DMS 273 treated with DMSO at 0.1 percent for 48 hours (cell line): ENCODE results near the gene GALNT6.
"Not testable (repeated sequence)": the region's sequence is repeated elsewhere in the genome, so short reads cannot be mapped to it uniquely, and the experiment has no call there.

Source experiments
- DNase-seq: peaks from one replicate; lab custom pipeline; 2025; lab: John Stamatoyannopoulos, UW

Gene GALNT6

DNA sequence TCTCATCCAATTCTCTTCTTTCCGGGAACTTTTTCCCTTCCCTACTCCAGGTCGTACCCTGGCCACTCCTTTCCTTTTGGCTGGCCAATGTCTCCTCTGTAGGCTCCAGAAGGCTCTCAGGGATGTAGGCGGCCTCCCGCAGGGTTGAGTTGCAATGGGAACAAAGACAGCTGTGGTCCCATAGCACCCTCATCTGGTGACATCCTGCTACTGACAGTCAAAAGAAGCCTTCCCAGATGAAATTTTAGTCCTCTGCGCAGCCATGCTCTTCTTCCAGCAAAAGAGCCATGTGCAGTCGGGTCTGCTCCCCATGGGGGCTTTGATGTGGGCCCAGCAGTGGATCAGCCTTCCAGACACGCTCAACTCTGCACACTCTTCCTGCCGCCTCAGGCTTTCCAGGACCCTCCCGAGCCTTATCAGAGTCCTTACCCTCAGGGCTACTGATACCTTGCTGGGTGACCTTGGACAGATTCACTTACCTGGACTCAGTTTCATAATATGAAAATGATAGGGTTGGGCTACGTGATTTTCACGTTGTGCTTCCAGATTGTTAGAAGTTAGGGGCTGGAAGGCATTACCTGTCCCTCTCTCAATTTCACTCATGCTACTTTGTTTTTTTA lies 39.2 kb downstream of the GALNT6 start:
- no peak for DNase-seq

DNA sequence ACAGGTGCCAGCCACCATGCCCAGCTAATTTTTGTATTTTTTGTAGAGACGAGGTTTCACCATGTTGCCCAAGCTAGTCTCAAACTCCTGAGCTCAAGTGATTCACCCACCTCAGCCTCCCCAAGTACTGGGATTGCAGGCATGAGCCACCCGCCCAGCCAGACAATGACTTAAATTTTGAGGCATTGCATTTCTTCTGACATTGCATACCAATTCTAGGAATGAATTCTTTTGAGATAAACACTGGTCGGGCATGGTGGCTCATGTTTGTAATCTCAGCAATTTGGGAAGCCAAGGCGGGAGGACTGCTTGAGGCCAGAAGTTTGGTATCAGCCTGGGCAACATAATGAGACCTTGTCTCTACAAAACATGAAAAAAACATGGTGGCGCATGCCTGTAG lies 42.2 kb downstream of the GALNT6 start:
- DNase-seq: no peak

DNA sequence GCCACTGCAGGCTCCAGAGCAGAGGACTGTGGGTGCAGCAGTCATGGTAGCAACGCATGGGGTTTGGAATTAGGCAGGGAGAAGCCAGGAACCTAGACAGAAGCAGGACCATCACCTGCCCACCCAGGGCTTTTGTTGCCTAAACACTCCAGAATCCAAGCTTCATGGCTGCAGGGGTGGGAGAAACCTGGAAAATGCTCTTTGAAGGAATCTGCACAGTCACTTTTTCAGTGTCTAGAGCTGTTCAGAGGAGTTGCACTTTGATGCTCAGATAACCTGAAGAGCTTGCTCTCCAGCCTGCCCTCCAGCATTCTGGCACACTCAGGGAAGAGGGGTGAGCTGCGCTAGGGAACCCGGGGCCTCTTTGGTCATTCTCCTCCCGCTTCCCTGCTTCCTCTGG lies 43.1 kb downstream of the GALNT6 start:
- DNase-seq: no peak

DNA sequence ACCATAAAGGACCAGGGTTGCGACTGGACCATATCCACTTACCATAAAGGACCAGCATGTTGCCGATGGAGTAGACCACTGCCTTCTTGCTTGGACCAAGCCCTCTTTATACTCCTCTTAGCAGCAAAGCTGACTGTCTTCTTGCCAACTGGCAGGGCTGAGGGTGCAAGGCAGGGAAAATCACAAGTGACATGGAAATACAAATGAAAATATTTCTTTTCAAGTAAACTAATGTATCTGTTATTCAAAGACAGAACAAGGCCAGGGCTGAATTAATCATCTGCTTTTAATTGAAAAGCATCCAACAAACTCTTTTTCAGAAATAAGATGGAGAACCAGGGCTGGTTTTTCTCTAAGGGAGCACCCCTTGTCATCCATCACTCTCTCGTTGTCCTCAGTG lies 44.6 kb downstream of the GALNT6 start, which contains the start of gene CELA1:
Gene CELA1 (minus strand): TSS at position 99 of the 400 bp plus-strand sequence. CDS start 41 bp downstream, at position 58.
- DNase-seq: no peak

DNA sequence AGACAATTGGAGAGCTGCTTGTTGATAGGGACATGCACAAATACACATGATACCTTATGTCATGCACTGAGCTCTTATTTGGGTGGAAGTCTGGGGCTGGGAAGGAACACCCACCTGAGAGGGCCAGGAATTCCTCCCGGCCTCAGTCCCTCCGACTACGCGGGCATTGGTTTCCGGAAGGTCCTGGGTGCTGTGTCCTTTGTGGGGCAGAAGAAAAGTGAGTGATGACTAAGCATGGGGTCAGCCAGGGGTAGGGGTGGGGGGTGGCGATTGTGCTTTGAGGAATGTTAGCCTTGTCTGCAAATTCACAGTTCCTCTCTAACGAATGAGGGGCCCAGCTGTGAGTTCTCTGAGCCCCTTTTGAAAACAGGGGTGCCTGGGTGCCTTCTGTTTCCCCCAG lies 45.5 kb downstream of the GALNT6 start:
- DNase-seq: no peak

DNA sequence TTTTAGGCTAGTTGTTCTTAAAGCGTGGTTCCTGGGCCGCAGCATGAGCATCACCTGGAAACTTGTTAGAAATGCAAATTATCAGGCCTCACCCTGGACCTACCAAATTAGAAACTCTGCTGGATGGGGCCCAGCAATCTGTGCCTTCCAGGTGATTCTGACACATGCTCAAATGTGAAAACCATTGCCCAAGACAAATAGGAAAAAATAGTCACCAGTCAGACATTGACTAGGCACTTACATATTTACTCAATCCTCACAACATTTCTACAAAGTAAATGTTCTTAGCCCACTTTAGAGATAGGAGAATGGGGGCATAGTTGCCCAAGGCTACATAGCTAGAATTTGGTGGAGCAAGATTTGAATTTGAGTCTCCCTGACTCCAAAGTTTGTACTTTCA lies 48.0 kb downstream of the GALNT6 start:
- no peak for DNase-seq

DNA sequence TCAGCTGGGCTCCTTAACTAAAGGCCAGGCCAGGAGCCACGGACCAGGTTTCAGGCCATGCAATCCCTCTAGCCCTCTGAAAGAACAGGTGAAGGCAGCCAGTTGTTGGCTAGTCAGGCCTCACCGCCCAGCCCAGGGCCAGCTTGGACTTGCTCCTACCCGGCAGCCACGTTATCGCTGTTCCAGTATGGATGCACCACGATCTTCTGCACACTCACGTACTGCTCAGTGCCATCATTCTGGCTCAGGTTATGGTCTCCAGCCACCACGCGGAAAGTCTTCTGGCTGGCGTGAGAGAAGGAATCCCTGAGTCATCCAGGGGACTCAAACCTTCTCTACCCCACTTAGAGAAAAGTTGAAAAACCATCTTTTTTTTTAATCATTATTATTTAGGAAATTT lies 48.8 kb downstream of the GALNT6 start:
- no peak for DNase-seq

DNA sequence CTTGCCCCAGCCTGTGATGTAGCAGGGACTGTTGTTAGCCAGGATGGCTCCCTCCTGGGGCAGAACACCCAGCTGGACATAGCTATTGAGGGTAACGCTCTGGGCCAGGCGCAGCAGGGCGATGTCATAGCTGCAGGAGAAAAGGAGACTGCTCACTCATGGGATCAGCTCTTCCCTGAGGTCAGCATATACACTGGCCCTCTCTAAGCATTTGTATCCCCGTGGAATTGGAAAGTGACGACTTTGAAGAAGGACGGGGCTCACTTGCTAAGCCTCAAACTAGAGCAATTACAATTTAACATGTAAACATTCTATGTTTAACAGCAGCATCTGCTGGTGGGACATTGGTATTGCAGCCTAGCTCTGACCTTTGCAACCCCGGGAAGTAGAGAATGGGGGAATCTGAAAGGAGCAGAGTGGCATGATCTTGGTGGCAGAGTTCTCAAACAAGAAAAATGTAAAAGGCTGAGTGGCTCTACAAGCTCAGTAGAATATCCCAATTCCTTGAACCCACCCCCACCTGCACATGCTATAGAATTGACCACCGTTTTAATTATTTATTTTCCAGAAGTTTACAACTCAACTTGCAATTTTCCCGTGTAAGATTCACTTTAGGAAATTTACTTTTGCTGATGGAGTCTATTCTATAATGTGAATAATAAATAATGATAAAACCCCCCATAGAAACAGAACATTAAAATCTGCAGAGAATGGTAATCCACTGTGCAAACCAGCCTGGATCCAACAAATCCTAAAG lies 49.8 kb downstream of the GALNT6 start:
- no peak for DNase-seq

DNA sequence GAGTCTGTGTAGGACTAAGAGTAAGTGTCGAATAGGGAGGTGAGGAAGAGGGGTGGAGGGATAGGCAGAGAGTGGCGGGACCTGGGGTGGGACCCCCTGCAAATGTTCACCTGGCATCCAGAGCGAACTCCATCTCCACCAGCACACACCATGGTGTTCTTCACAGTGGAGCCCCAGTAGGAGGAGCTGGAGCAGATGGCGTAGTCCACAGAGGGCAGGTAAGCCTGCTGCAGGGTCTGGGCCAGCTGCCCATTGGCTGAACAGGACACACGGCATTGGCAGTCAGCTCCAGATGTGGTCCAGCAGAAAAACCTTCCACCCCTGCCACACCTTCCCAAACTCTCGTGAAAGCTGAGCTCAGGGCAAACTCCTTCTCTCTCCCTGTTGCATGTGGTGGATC lies 51.5 kb downstream of the GALNT6 start:
- DNase-seq: no peak

DNA sequence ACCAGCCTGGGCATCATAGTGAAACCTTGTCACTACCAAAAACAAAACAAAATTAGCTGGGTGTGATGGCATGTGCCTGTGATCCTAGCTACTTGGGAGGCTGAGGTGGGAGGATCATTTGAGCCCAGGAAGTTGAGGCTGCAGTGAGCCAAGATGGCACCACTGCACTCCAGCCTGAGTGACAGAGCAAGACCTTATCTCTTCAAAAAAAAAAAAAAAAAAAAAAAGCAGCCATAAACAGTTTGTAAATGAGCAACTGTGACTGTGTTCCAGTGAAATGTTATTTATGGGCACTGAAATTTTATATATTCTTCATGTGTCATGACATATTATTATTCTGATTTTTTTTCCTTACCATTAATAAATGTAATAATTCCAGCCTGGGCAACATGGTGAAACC lies 53.9 kb downstream of the GALNT6 start:
- not testable (repeated sequence) for DNase-seq

DNA sequence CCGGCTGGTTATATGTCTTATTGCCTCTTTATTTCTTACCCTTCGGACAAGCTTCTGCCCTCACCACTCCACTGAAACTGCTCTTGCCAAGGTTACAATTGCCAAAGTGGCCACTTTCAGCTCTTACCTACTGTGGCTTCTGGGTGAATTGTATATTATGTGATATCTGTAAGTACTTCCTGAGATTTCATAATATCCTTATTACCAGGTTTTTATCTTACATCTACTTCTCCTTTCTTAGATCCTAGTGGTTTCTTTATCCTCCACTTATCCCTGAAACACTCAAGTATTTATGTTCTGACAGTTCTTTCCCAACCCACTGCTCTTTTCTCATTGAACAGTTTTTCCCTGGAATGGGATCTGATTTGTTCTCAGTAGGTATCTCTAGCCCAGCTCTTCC lies 55.3 kb downstream of the GALNT6 start:
- no peak for DNase-seq

DNA sequence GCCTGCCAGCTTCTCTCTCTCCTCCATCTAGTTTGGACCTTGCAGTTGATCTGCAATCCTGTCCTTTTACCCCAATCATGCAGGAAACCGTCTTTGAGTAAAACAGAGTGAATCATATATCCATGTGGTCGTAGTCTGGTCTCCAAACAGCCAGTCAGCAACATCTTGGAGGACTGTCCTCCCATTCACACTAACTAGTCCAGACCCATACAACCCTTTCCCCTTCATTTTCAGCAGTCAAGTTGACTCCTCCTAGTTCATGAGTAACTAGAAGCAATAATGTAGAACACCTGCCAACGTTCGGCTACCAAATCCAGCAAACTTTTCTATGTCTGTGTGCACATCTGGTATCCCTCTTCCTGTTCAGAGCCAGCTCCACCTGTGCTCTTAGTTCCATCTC lies 56.4 kb downstream of the GALNT6 start:
- no peak for DNase-seq

DNA sequence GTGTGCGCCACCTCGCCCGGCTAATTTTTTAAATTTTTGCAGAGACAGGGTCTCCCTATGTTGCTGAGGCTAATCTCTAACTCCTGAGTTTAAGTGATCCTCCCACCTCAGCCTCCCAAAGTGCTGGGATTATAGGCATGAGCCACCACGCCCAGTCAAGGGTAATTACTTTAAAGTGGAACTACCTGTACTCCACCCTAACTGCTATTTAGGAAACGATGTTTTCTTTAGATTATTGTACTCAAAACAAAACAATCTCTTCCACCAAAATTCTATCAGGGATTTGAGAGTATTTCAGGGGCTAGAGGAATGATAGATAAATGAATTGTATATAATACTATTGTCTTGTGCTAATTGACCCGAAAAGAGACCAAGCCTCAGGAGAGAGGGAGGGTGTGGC lies 57.7 kb downstream of the GALNT6 start:
- no peak for DNase-seq

DNA sequence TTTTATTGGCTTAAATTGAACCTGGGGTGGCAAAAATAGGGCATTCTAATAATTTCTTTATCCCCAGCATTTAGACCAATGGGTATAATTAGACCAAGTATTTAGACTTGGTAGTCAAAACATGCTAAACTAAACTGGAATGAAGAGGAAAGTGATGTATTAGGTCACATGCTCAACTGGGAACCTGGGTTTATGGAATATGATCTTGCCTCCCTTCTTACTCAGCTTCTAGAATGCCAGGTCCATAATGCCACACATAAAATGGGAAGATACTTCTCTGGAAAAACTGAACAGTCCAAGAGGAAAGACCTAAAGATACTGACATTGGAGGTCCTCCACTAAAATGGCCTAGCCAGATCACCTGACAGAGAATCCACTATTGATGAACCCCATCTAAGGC lies 61.0 kb downstream of the GALNT6 start:
- no peak for DNase-seq

DNA sequence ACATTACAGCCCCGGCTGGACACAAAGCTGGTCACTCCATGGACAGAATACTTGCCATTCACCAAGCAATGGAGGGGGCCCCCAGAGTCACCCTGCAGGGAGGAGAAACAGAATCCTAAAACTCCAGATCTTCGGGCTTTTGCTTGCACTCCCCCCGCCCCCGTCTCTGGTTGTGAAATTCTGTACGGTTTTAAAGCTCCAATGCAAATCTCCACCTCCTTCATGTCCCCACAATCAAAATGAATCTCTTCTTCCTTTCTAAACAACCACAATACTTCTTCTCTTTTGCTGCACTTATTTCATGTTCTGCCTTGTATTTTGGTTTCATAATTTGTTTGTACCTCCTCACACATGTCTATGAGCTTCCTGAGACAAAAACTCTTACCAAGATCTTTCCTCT lies 61.5 kb downstream of the GALNT6 start:
- no peak for DNase-seq

DNA sequence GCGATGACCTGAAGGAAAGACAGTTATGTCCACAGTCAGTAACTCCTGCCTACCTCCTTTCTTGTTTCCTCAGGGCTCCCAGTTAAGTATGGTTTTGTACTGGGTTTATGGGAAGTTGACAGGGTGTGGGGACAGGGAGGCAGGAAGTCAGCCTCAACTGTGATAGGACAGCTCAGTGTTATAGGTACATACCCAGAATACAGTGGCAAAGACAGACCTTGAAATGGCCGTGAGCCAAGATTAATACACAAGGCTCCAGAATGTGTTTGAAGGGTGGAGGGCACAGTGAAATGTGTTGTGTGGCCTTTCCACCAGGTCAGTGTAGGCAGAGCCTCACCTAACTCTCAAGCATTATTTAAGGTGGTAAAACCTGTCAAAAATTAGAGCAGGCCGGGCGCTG lies 62.6 kb downstream of the GALNT6 start:
- DNase-seq: no peak

DNA sequence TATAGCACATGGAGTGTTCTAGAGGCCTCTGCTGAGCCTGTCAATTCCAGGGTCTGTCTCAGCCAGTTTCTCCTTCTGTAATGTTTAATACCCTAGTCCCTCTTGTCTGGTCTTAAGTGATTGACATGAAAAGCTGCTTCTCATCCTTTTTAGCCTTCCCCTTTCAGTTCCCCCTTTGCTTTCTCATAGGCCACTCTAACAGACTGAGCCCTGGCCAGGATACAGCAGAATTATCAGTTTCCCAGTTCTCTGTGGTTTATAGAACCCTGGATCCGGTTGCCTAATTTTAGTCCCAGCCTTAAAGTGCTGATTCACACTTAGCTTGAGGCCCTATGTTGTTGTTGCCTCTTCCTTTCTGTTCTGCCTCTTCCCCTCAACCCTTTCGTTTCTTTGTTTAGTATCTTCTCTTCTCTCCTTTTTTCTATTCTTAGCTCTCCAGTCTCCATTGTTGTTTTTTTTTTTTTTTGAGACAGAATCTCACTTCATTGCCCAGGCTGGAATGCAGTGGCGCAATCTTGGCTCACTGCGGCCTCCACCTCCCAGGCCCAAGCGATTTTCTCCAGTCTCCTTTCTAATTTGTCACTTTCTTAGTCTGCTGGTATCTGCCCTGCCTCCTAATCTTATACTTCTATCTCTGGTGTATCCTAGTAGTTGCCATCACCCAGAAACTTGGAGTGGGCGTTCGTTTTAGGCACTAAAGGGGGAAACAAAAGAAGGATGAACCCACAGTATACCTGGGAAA lies 64.3 kb downstream of the GALNT6 start:
- DNase-seq: no peak

DNA sequence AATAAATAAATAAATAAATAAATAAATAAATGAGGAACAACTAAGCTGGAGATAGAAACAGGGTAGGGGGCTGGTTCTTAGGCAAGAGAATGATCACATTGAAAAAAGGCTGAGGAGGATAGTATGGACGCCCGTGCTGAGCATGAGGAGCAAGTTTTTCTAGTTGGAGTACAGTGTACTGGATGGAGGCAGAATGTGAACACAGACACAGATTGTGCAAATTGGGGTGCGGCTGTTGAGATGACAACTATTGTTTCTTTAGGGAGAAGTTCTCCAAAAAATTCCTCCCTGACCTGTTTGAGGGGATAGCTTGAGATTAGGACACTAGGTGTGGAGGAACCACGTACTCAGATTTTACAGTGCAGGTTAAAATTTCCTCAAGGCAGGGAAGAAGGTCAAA lies 66.3 kb downstream of the GALNT6 start:
- no peak for DNase-seq

DNA sequence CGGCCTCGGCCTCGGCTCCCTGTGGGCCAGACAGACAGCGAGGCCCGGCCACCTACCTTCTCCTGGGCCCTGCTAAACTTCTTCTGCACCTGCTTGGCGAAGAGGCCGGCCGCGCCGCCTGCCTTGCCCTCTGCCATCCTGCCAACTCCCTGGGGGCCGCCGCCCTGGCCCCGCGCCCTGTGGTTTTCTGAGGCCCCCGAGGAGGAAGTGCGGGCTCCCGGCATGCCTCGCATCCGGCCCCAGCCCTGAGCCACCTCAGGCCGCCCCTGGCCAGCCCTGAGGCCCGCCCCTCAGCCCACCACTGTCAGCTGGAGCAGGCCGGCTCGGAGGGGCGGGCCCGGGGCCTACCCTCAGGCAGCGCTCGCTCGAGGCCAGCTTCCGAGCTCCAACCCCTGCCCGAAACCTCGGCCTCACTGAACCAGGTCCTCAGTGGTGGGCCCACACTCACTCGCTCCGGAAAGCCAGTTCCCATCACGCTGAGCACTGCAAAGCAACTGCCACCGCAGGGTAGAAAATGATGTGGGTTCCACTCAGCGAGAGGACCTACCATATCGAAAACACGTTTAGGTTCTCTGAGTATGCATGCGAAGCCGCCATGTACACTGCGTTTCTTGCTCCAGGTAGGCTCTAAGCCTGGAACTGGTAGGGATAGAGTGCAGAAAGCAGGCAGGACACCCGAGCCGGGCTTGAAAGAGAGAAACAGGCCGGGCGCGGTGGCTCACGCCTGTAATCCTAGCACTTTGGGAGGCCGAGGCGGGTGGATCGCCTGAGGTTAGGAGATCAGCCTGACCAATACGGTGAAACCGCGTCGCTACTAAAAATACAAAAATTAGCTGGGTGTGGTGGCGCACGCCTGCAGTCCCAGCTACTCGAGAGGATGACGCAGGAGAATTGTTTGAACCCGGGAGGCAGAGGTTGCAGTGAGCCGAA lies 67.0 kb downstream of the GALNT6 start, which contains the start of gene BIN2:
Gene BIN2 (minus strand): TSS at position 209 of the 930 bp plus-strand sequence. CDS start 72 bp downstream, at position 137.
- no peak for DNase-seq

DNA sequence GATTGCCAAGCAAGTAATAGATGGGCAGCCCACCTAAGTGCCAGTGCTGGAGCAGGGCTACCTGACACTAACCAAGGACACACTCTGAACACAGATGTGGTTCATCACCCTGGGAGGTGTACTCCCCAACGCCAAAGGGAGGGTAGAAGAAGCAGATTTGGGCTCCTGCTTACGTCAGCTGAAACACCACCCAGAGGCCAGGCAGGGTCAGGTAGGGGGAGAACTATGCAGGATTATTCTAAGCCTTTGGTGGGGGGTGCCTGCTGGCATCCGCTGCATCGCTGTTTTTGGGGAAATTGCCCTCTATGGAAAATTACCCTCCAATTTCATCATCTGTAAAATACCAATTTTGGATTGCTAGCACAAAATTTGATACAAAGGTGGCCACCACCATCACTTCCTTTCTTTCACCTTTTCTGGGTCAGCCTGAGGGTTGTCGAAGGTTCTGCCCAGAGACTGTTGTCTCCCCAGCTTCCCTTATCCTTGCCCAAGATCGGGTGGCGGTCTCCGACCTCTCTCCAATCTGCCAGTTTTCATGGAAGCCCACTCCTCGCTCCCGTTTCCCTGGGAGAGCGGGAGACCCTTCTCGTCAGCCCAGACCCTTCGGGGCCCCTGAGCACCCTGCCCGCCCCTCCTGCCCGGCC lies 67.8 kb downstream of the GALNT6 start:
- no peak for DNase-seq

DNA sequence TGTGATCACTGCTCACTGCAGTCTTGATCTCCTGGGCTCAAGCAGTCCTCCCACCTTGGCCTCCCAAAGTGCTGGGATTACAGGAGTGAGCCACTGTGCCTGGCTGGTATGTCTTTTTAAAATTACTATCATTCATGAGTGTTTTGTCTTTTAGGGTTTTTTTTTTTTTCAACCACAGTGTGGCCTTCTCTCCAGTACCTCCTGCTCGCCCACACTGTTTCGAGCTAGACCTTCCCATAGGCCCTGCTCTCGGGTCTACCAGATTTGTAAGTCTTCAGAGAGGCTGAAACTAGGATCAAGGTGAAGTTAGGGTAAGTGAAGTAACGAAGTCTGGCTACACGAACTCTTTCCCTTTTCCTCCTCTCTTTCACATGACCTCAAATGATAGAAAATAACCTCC lies 68.8 kb downstream of the GALNT6 start:
- no peak for DNase-seq
